GM10266 (cell line): Measurements from ENCODE around the gene LRP6.
A peak's percentile ranks its signal among the peaks of the same experiment; 100 is the strongest.

Source experiments
- DNase-seq: peaks from one replicate; pipeline ENCODE4 v3.0.0; 2012; ENCODE audit errors: extremely low spot score
- TF ChIP-seq, protein P1 (sequence below): IDR thresholded peaks from 2 replicates; pipeline ENCODE4 v1.5.1; 2012; ENCODE audit warnings: mild to moderate bottlenecking, low read depth; ENCODE audit not compliant: control insufficient read depth, insufficient read depth; ENCODE audit errors: missing control alignments

The LRP6 gene

DNA sequence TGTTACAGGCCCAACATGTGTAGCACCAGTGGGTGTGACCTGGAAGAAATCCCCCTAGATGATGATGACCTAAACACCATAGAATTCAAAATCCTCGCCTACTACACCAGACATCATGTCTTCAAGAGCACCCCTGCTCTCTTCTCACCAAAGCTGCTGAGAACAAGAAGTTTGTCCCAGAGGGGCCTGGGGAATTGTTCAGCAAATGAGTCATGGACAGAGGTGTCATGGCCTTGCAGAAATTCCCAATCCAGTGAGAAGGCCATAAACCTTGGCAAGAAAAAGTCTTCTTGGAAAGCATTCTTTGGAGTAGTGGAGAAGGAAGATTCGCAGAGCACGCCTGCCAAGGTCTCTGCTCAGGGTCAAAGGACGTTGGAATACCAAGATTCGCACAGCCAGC lies 187.6 kb downstream of the LRP6 start:
- no peak for DNase-seq
- TF ChIP-seq, protein P1, sequence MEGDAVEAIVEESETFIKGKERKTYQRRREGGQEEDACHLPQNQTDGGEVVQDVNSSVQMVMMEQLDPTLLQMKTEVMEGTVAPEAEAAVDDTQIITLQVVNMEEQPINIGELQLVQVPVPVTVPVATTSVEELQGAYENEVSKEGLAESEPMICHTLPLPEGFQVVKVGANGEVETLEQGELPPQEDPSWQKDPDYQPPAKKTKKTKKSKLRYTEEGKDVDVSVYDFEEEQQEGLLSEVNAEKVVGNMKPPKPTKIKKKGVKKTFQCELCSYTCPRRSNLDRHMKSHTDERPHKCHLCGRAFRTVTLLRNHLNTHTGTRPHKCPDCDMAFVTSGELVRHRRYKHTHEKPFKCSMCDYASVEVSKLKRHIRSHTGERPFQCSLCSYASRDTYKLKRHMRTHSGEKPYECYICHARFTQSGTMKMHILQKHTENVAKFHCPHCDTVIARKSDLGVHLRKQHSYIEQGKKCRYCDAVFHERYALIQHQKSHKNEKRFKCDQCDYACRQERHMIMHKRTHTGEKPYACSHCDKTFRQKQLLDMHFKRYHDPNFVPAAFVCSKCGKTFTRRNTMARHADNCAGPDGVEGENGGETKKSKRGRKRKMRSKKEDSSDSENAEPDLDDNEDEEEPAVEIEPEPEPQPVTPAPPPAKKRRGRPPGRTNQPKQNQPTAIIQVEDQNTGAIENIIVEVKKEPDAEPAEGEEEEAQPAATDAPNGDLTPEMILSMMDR: no peak

DNA sequence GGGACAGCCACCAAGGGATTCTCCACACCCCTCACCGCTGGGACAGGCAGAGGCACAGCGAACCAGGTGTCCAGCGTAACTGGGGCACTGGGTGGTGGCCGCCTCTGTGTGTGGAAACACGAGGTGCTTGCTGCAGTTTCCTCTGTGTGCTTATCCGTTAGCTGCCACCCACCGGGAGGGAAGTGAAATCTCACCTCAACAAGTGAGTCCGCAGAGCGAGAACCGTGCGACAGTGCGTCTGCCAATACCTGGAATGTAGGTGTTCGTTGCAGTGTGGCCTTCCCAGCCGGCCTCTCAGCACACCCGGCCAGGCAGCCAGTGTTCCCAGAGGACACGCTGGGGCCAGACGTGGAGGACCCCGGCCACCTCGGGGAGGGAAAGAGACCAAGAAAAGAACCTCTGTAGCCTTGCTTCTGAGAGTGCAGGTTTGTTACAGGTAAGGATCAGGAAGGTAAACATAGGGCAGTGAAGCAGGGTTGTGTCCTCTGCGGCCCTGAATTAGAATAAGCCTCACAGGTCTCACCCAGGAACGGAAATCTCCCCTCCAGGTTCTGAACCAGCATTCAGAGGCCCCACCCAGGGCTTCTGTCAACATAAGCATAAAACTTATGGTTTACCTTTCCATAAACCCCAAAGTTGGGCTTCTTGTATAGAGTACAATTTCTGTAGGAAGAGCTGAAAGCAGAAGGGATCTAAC lies 194.6 kb downstream of the LRP6 start:
- peak; percentile 28 for DNase-seq
- TF ChIP-seq, protein P1: peak; percentile 31

DNA sequence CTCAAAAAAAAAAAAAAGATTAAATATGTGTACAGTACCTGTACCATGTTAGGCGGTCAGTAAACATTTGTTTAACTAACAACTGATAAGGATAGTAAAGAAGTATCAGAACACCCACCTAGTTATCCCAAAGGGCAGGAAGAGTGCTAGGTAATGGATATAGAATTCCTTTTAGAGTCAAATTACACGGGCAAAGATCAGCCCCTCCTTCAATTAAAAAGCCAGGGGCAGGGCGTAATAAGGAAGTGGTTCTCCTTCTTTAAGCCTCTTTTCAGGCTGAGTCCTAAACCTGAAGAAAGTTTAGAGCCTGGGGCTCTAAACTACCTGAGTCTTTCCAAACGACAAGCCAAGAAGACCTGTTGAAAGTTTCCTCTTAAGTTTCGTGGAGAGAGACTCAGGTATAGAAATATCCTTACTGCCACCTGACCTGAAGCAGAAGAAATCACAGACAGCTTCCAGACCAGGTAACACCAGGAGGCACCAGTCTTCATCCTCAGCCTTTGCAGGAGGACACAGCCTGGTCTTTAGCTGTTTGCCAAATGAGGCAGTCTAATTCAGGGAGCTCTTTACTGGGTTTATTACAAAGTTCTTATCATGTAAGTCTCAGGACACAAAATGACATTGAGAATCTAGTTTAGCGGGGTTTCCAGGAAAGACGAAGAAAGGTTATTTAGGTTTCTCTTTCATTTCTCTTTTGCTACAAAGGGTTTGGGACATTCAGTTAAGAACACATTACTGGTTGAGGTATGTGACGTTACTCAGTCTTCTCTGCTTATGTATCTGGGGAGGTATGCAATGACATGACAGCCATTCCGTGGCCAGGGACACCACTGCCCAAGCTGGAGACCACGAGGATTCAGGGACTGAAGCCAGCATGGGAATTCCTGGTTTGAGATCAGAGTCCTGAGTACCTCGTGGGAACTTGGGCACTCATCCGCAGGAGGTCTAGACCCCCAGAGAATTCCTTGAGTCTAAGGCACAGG lies 195.9 kb downstream of the LRP6 start, which contains the start of gene BCL2L14:
Gene BCL2L14 (plus strand): TSS at position 266 of the 983 bp plus-strand sequence. CDS start 8,367 bp downstream, outside the sequence.
- TF ChIP-seq, protein P1: no peak
- DNase-seq: peak; percentile 50

DNA sequence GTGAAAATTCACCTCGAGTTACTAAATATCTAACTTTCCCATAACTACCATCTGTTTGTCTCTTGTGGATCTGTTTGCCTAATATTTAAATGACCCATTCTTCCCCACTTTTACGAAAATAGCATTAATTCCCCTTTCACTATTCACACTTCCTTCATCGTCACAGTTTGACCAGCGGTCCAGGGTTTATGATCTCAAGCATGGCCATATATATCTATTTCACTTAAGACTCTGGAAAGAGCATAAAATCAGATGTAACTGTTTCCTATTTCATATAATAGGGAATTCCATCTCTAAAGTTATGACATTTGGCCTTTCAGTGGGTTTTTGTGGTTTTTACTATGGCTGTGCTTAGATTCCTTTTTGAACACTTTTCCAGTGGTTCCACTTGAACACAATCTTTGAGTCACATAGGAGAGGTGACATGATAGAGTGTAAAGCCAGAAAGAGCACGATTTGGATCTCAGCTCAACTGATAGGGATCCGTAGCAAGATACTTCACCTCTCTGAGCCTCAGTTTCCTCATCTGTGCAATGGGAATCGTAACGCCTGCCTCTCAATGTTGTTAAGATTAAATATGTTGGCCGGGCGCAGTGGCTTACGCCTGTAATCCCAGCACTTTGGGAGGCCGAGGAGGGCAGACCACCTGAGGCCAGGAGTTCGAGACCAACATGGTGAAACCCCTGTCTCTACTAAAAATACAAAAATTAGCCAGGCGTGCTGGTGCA lies 196.9 kb downstream of the LRP6 start:
- no peak for DNase-seq
- TF ChIP-seq, protein P1: no peak

DNA sequence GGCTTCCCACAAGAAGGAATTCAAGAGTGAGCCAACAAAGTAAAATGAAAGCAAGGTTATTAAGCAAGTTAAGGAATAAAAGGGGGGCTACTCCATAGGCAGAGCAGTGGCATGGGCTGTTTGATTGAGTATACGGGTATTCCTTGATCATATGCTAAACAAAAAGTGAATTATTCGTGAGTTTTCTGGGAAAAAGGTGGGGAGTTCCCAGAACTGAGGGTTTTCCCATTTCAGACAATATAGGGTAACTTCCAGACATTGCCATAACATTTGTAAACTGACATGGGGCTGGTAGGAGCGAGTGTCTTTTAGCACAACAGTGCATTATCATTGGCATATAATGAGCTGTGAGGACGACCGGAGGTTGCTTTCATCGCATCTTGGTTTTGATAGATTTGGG lies 198.1 kb downstream of the LRP6 start:
- TF ChIP-seq, protein P1: no peak
- DNase-seq: no peak
